ENCODE measurements around the gene CHN2.

The CHN2 gene

GRCh38 chr7:29445736-29446135 is 251.2 kb downstream of the CHN2 start:
- no peak for DNase-seq

- DNase-seq, result no peak
Observed at GRCh38 chr7:29447828-29448227, 253.3 kb downstream of the CHN2 start.

GRCh38 chr7:29449569-29450260 is 255.1 kb downstream of the CHN2 start:
- DNase-seq, result no peak

GRCh38 chr7:29453021-29453420 is 258.4 kb downstream of the CHN2 start:
- no peak for DNase-seq

GRCh38 chr7:29454464-29454863 is 259.9 kb downstream of the CHN2 start:
- no peak for DNase-seq

GRCh38 chr7:29454899-29455451 is 260.4 kb downstream of the CHN2 start:
- DNase-seq, result no peak

GRCh38 chr7:29457141-29457561 is 262.6 kb downstream of the CHN2 start:
- DNase-seq, result no peak

GRCh38 chr7:29457565-29458011 is 263.0 kb downstream of the CHN2 start:
- no peak for DNase-seq

GRCh38 chr7:29458933-29459332 is 264.4 kb downstream of the CHN2 start:
- DNase-seq, result no peak

- no peak for DNase-seq
Observed at GRCh38 chr7:29459589-29459988, 265.0 kb downstream of the CHN2 start.

- no peak for DNase-seq
Observed at GRCh38 chr7:29461996-29462395, 267.4 kb downstream of the CHN2 start.

- no peak for DNase-seq
Observed at GRCh38 chr7:29463504-29464158, 269.1 kb downstream of the CHN2 start.

- DNase-seq, result no peak
Observed at GRCh38 chr7:29464753-29465152, 270.2 kb downstream of the CHN2 start.

- no peak for DNase-seq
Observed at GRCh38 chr7:29467193-29467926, 272.8 kb downstream of the CHN2 start.

- no peak for DNase-seq
Observed at GRCh38 chr7:29468196-29468595, 273.6 kb downstream of the CHN2 start.

- no peak for DNase-seq
Observed at GRCh38 chr7:29469281-29469680, 274.7 kb downstream of the CHN2 start.

- DNase-seq, result no peak
Observed at GRCh38 chr7:29469976-29470557, 275.5 kb downstream of the CHN2 start.

- no peak for DNase-seq
Observed at GRCh38 chr7:29471444-29472138, 277.0 kb downstream of the CHN2 start.

GRCh38 chr7:29476916-29477315 is 282.3 kb downstream of the CHN2 start:
- no peak for DNase-seq

GRCh38 chr7:29478226-29478625 is 283.7 kb downstream of the CHN2 start:
- DNase-seq, result no peak

GRCh38 chr7:29478687-29479240 is 284.2 kb downstream of the CHN2 start:
- no peak for DNase-seq
